ENCODE data around the gene ZNF764.

- TF ChIP-seq MAX (IDR thresholded peaks at IDR 0.05) (no peak), ZBTB33 (IDR thresholded peaks at IDR 0.05; ENCODE audit: extremely low read depth, insufficient replicate concordance, low read length) (no peak), RAD21 (IDR thresholded peaks at IDR 0.05; ENCODE audit: low read depth) (no peak), POLR2AphosphoS5 (IDR thresholded peaks at IDR 0.05; ENCODE audit: low read depth, low read length) (no peak), FOSL1 (IDR thresholded peaks at IDR 0.05; ENCODE audit: low read depth) (no peak), EZH2phosphoT487 (IDR thresholded peaks at IDR 0.05; ENCODE audit: borderline replicate concordance) (no peak), CTCF (IDR thresholded peaks at IDR 0.05 in 2 of 3, conservative IDR thresholded peaks at IDR 0.05 in 1 of 3; ENCODE audit: borderline replicate concordance in 1 of 3, insufficient read depth in 1 of 3, low read depth in 2 of 3, low read length in 2 of 3) (no peak)
Observed at GRCh38 chr16:30555315-30556124, 2.7 kb downstream of the ZNF764 start.

Measured in HCT116 (cell line).